GM20000 (cell line): Measurements from ENCODE around the gene EEIG1.

ENCODE experiments used
- DNase-seq: peaks from one replicate; pipeline ENCODE4 v3.0.0; 2012; ENCODE audit warnings: low spot score
- TF ChIP-seq, protein P1 (sequence below): IDR thresholded peaks from 2 replicates; pipeline ENCODE4 v1.5.1; 2012; ENCODE audit warnings: mild to moderate bottlenecking, control low read depth; ENCODE audit errors: extremely low read depth, missing control alignments

The EEIG1 gene

DNA sequence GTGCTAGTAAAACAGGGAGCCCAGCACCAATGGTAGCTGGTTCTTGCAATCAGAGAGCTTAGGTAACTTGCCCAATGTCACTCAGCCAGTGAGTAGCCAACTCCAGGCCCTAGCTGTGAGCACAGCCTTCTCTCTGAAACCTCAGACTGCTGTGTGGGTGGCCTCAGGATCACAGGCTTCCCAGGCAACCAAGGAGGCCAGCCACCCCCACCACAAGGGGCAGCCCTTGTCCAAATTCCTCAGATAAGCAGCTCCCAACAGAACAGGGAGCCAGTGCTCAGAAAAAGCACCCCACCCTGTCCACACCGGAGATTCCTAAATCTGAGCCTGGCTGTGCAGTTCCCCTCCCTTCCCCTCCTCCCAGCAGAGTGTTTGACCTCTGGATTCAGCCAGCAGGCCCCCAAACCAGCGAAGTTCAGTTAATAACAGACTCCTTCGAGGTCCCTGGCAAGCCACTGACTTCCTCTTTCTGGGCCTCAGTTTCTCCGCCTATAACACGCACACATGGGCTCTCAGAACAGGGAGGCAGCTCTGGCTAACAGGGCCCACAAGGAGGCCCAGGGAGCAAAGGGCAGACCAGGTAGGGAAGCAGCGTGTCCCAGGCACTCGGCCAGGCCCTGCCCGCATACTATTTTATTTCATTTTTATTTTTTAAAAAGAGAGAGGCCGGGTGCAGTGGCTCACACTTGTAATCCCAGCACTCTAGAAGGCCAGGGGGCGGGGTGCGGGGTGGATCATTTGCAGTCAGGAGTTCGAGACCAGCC is 2.7 kb downstream of the EEIG1 start:
- no peak for DNase-seq

GRCh38 chr9:127977009-127977883 is 3.5 kb downstream of the EEIG1 start:
- TF ChIP-seq, protein P1, sequence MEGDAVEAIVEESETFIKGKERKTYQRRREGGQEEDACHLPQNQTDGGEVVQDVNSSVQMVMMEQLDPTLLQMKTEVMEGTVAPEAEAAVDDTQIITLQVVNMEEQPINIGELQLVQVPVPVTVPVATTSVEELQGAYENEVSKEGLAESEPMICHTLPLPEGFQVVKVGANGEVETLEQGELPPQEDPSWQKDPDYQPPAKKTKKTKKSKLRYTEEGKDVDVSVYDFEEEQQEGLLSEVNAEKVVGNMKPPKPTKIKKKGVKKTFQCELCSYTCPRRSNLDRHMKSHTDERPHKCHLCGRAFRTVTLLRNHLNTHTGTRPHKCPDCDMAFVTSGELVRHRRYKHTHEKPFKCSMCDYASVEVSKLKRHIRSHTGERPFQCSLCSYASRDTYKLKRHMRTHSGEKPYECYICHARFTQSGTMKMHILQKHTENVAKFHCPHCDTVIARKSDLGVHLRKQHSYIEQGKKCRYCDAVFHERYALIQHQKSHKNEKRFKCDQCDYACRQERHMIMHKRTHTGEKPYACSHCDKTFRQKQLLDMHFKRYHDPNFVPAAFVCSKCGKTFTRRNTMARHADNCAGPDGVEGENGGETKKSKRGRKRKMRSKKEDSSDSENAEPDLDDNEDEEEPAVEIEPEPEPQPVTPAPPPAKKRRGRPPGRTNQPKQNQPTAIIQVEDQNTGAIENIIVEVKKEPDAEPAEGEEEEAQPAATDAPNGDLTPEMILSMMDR = no peak
- DNase-seq = no peak

More for the DNA sequence above, 2.7 kb downstream of the EEIG1 start:
- TF ChIP-seq, protein P1 = no peak

DNA sequence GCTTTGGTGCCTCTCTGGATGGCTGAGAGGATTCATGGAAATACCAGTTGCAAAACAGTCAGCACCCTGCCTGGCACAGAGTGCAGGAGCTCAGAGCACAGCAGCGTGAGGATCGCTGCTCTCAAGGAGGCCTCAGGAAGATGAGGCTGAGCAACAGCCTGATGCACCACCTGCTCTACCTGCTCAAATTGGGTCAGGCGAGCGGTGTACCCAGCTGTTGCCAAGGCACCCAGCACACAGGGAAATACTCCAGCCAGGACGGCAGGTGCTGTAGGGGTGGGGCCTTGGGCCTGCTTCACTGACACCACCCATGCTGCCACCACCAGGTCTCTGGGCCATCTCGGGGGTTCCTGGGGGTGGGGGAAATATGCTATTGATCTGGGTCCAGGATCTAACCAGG is 4.3 kb downstream of the EEIG1 start:
- no peak for DNase-seq
- TF ChIP-seq, protein P1 = no peak

DNA sequence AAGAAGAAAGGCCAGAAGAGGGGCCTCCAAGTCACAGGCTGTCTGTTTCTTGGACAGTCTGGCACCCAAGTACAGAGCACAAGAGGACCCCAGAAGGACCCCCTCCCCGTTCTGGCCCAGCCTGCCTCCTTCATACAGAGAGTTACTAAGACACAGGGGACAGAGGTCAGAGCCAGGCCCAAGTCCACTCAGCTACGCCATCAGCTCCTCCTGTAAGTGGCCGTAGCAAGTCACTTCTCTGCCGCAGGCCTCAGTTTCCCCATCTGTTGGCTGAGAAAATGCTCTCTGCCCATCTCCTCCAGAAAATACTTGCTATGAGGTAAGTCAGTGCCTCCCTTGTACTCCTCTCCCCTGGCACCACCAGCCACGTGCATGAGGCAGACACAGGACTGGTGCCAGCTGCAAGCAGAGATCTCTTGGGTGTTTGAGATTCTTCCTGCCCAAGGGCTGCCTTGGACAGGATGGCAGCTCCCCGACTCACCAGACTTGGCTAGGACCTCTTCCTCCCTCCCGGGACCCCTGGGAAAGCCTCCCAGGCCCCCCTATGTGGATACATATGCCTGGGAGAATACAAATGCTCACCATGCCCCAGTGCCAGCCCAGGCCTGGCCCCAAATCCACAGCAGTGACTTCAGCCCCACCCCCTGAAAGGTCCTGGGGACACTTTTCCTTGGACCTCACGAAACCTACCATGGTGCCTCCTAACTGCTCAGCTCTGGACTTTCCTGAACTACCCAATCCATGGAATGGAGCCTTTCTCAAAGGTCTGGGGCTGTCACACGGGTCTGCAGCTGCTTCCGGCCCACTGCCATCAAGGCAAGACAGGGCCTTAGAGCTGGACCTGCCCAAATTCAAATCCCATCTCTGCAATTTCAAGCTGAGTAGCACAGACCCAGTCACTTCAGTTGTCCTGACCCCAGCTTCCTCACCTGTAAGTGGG is 5.1 kb downstream of the EEIG1 start:
- DNase-seq = no peak
- TF ChIP-seq, protein P1 = no peak

DNA sequence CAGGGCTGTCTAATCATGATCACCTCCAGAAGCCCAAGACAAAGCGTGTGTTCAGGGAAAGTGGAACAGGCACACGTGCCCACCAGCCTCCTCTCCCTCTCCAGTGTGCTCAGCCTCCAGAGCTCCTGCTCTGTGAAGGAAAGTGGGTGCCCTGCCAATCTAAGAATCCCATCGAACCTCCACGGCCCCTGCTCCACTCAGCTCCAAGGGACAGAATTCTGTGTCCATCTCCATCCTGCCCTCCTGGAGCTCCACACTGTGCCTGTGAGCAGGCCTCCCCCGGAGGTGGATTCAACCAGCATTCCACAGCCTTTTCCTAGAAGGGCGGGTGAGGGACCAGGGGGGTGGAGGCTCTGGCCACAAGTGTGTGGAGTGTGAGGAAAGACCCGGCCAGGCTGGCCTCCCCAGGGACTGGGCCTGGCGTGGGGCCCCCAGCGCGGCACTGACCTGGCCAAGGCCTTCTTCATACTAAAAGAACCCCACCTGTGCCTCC is 6.0 kb downstream of the EEIG1 start:
- DNase-seq = no peak
- TF ChIP-seq, protein P1 = no peak

DNA sequence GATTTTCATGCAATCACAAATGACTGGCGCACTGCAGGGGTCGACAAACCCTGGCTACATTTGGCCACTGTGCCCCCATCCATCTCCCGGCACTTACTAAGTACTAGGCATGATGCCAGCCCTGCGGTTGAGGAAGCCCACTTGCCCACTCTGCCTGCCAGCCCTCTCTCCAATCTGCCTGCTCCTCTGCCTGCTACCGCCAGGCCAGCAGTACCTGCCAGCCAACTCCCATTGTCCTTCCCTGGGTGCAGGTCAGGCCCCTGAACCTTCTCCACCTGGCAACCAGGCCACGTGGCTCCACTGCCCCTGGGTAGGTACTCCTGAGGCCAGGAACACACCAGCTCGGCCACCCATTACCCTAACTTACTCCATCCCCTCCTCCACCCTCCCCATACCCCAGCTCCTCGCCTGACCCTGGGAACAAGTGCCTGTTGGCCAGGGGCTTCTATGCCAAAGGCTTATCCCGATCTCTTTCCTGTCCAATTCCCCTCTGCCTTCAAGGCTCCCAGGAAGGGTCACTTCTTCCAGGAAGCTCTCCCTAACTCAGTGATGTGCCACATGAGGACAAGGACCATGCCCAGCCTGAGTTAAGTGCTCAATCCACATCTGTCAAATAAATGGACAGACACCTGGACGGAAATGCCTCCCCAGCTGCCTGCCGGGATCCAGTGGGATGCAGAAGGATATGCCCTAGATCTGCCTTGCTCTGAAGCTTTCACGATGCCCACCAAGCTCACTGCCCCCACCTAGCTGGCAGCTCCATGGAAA is 6.6 kb downstream of the EEIG1 start:
- no peak for DNase-seq
- TF ChIP-seq, protein P1 = no peak
